Measurements from ENCODE around the gene RREB1. TPM values are rescaled to one million over a fixed set of nuclear protein-coding genes. Genes with fewer than 3 reads are reported as not detected.

Gene RREB1
- total and polyA plus RNA-seq, 4 experiments from 2014 or later, result 0.50 to 43.4 (median 25.2) TPM

DNA sequence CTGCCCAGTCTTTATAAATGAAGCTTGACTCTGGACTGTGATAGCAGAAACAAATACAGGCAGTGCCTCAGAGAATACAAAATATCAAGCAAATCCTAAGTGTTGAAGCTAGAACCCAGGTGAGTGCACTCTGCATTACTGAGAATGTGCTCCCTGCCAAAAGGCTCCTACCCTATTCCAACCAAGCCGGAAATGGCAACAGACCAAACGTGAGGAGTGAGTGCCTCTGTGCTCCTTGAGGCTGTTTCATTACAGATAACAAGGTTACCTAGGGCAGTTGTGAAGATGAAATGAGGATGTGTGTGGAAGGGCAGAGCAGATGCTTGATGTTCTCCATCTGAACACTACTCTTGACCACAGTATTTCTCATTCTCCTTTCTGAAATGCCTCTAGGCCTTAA lies 175.9 kb downstream of the RREB1 start:
- Mint-ChIP-seq H3K27me3 (no peaks in the 10 kb centered on the region), H3K27ac (peak overlapping the region in 2 of 7 donors; percentile 16 to 75), H3K4me1 (peaks cover 14 to 18% (median 16%) of the 10 kb centered on the region in 4 donors), H3K36me3 (peaks cover 9 to 43% of the 10 kb centered on the region in 2 donors), H3K9me3 (no peaks in the 10 kb centered on the region), H3K4me3 (no peak overlapping the region)
- Histone ChIP-seq H3K27ac (ENCODE audit: low read depth, low read length) (no peak overlapping the region), H3K27me3 (ENCODE audit: insufficient read depth, low read length) (no peaks in the 10 kb centered on the region), H3K9me3 (ENCODE audit: control insufficient read depth in 1 of 2, low read length in 2 of 2) (no peaks in the 10 kb centered on the region), H3K4me3 (ENCODE audit: low read length in 2 of 2) (no peak overlapping the region), H3K4me1 (ENCODE audit: insufficient read depth, low read length) (peaks cover 11% of the 10 kb centered on the region), H3K36me3 (ENCODE audit: insufficient read depth, low read length) (peaks cover 12% of the 10 kb centered on the region)
- intact Hi-C loops (cut with micrococcal nuclease), result loop anchor here (2.0 kb wide), 1 partner anchor 105 kb away; the partner anchor contains the start of genes CAGE1 and RIOK1
- POLR2A ChIA-PET (ENCODE audit: partially characterized antibody), result no interaction called here
- DNase-seq, result no peak
- CTCF ChIA-PET (ENCODE audit: partially characterized antibody), result interaction anchor here (1.5 kb wide), 1 partner anchor 8 kb away, joined by 3 read pairs; no protein-coding TSS in a partner anchor

DNA sequence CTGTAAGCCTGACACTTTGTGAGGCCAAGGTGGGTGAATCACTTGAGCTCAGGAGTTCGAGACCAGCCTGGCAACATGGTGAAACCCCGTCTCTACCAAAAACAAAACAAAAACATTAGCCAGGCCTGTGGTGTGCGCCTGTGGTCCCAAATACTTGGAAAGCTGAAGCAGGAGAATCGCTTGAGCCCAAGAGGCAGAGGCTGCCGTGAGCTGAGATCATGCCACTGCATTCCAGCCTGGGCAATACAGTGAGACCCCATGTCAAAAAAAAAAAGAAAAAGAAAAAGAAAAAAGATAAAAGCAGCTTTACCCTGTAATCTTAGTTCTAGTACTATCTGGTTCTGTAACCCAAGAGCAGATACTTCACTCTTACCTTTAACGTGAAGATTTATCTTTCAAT lies 177.7 kb downstream of the RREB1 start:
- Histone ChIP-seq H3K9me3 (ENCODE audit: control insufficient read depth in 1 of 2, low read length in 2 of 2) (no peaks in the 10 kb centered on the region), H3K27ac (ENCODE audit: low read depth, low read length) (no peak overlapping the region), H3K4me1 (ENCODE audit: insufficient read depth, low read length) (peaks cover 11% of the 10 kb centered on the region), H3K27me3 (ENCODE audit: insufficient read depth, low read length) (no peaks in the 10 kb centered on the region), H3K36me3 (ENCODE audit: insufficient read depth, low read length) (peaks cover 27% of the 10 kb centered on the region), H3K4me3 (ENCODE audit: low read length in 2 of 2) (no peak overlapping the region)
- POLR2A ChIA-PET (ENCODE audit: partially characterized antibody), result no interaction called here
- H3K36me3 Mint-ChIP-seq, result peaks cover 26 to 60% of the 10 kb centered on the region in 2 donors
- no peaks in the 10 kb centered on the region for H3K27me3 Mint-ChIP-seq
- no peaks in the 10 kb centered on the region for H3K9me3 Mint-ChIP-seq
- CTCF ChIA-PET (ENCODE audit: partially characterized antibody), result interaction anchor here (0.8 to 1.9 kb wide), 3 partner anchors 8 to 723 kb away, joined by 3 to 12 read pairs (median 7); no protein-coding TSS in a partner anchor
- peaks cover 13 to 18% (median 16%) of the 10 kb centered on the region in 4 donors for H3K4me1 Mint-ChIP-seq
- no peak overlapping the region for H3K4me3 Mint-ChIP-seq
- DNase-seq, result no peak
- peak overlapping the region in 2 of 7 donors; percentile 14 to 35 for H3K27ac Mint-ChIP-seq
- intact Hi-C loops (cut with micrococcal nuclease), result no loop called here

DNA sequence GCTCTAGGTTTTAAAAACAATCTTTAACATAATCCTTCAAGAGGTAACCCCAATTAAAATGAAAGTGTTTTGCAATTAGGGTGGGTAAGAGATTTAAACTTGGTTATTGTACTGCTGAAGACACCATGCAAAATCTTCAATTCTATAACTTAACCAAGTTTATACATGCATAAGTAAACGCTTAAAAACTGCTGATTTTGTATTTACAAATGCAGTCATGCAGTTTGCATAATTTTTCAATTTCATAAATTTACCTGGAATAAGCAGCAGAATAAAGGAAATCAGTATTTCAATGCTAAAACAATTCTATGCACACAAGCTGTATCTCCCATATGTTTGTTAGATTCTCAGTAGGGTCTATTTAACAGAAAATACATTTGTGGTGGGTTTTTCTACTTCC lies 182.3 kb downstream of the RREB1 start:
- no peaks in the 10 kb centered on the region for H3K9me3 ChIP-seq (ENCODE audit: control insufficient read depth in 1 of 2, low read length in 2 of 2)

DNA sequence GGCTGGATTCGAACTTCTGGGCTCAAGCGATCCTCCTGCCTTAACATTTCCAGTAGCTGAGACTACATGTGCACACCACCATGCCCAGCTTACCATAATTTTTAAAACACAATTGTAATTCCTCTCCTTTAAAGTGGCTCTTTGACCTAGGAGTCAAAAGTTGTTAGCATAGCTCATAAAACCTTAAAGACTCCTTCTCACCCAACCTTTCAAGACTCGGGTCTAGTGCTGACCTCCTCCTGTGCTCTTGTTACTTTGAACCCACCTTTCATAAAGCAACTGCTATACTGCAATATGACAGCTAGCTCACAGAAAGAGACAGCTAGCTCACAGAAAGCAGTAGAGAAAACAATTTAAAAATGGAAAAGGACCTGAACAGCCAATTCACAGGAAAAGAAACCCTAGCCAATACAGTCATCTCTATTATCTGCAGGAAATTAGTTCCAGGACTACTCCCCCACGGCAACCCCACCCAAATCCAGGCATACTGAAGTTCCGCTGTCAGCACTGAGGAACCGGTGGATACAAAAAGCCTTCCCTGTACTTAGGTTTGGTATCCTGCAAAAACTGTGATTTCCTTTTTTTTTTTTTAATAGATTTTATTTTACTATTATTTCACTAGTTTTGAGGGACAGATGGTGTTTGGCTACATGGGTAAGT lies 185.0 kb downstream of the RREB1 start:
- Mint-ChIP-seq H3K27me3 (no peaks in the 10 kb centered on the region), H3K4me1 (peaks cover 0 to 3% (median 0%) of the 10 kb centered on the region in 4 donors), H3K4me3 (no peak overlapping the region), H3K27ac (peak overlapping the region in 2 of 7 donors; percentile 68 to 75), H3K36me3 (peaks cover 53 to 66% of the 10 kb centered on the region in 2 donors), H3K9me3 (no peaks in the 10 kb centered on the region)
- Histone ChIP-seq H3K27me3 (ENCODE audit: insufficient read depth, low read length) (no peaks in the 10 kb centered on the region), H3K4me1 (ENCODE audit: insufficient read depth, low read length) (no peaks in the 10 kb centered on the region), H3K27ac (ENCODE audit: low read depth, low read length) (no peak overlapping the region), H3K9me3 (ENCODE audit: control insufficient read depth in 1 of 2, low read length in 2 of 2) (no peaks in the 10 kb centered on the region), H3K36me3 (ENCODE audit: insufficient read depth, low read length) (peaks cover 57% of the 10 kb centered on the region), H3K4me3 (ENCODE audit: low read length in 2 of 2) (no peak overlapping the region)
- ChIA-PET POLR2A (ENCODE audit: partially characterized antibody) (interaction anchor here (0.6 kb wide), 1 partner anchor 10 kb away, joined by 3 read pairs; no protein-coding TSS in a partner anchor), CTCF (ENCODE audit: partially characterized antibody) (interaction anchor here (0.8 to 0.9 kb wide), 2 partner anchors 324 to 615 kb away, joined by 3 read pairs; no protein-coding TSS in a partner anchor)
- intact Hi-C loops (cut with micrococcal nuclease), result no loop called here
- no peak for DNase-seq

More for the DNA sequence above, 182.3 kb downstream of the RREB1 start:
- H3K27ac ChIP-seq (ENCODE audit: low read depth, low read length), result no peak overlapping the region
- no peak for DNase-seq
- peaks cover 53% of the 10 kb centered on the region for H3K36me3 ChIP-seq (ENCODE audit: insufficient read depth, low read length)
- no peaks in the 10 kb centered on the region for H3K4me1 ChIP-seq (ENCODE audit: insufficient read depth, low read length)
- intact Hi-C loops (cut with micrococcal nuclease), result no loop called here
- H3K4me3 Mint-ChIP-seq, result no peak overlapping the region
- peaks cover 0 to 1% (median 0%) of the 10 kb centered on the region in 4 donors for H3K4me1 Mint-ChIP-seq
- H3K9me3 Mint-ChIP-seq, result no peaks in the 10 kb centered on the region
- H3K36me3 Mint-ChIP-seq, result peaks cover 44 to 73% of the 10 kb centered on the region in 2 donors
- POLR2A ChIA-PET (ENCODE audit: partially characterized antibody), result no interaction called here
- CTCF ChIA-PET (ENCODE audit: partially characterized antibody), result interaction anchor here (1.0 to 1.7 kb wide), 2 partner anchors 13 to 15 kb away, joined by 6 read pairs; no protein-coding TSS in a partner anchor
- H3K27me3 Mint-ChIP-seq, result no peaks in the 10 kb centered on the region
- no peaks in the 10 kb centered on the region for H3K27me3 ChIP-seq (ENCODE audit: insufficient read depth, low read length)
- H3K4me3 ChIP-seq (ENCODE audit: low read length in 2 of 2), result no peak overlapping the region
- peak overlapping the region in 1 of 7 donors; percentile 23 for H3K27ac Mint-ChIP-seq

DNA sequence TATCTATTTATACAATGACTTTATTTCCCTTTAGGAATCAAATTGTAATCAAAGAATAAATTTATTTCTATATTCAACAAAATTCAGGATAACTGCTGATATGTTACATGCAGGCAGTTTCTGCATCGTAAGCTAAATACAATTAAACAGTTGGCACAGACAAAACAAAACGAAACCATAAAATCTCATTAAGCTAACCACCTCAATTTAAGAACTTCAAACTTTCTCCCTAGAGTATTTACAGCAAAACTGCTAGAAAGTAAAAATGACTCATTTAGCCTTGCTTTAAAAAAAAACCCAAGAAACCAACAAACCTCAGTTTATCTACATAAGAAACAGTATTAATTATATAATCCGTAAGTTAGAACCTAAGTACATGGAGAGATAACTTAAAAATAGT lies 188.2 kb downstream of the RREB1 start:
- DNase-seq, result no peak
- ChIA-PET POLR2A (ENCODE audit: partially characterized antibody) (interaction anchor here (1.8 kb wide), 1 partner anchor 94 kb away, joined by 4 read pairs; the partner anchor contains the start of genes CAGE1 and RIOK1), CTCF (ENCODE audit: partially characterized antibody) (no interaction called here)
- Histone ChIP-seq H3K27me3 (ENCODE audit: insufficient read depth, low read length) (no peaks in the 10 kb centered on the region), H3K36me3 (ENCODE audit: insufficient read depth, low read length) (peaks cover 59% of the 10 kb centered on the region), H3K4me1 (ENCODE audit: insufficient read depth, low read length) (no peaks in the 10 kb centered on the region), H3K27ac (ENCODE audit: low read depth, low read length) (no peak overlapping the region), H3K4me3 (ENCODE audit: low read length in 2 of 2) (no peak overlapping the region), H3K9me3 (ENCODE audit: control insufficient read depth in 1 of 2, low read length in 2 of 2) (no peaks in the 10 kb centered on the region)
- peaks cover 54 to 67% of the 10 kb centered on the region in 2 donors for H3K36me3 Mint-ChIP-seq
- intact Hi-C loops (cut with micrococcal nuclease), result no loop called here
- no peaks in the 10 kb centered on the region for H3K27me3 Mint-ChIP-seq
- no peak overlapping the region for H3K4me3 Mint-ChIP-seq
- peak overlapping the region in 3 of 7 donors; percentile 15 to 42 (median 37) for H3K27ac Mint-ChIP-seq
- peaks cover 4 to 12% (median 7%) of the 10 kb centered on the region in 4 donors for H3K4me1 Mint-ChIP-seq
- H3K9me3 Mint-ChIP-seq, result no peaks in the 10 kb centered on the region

DNA sequence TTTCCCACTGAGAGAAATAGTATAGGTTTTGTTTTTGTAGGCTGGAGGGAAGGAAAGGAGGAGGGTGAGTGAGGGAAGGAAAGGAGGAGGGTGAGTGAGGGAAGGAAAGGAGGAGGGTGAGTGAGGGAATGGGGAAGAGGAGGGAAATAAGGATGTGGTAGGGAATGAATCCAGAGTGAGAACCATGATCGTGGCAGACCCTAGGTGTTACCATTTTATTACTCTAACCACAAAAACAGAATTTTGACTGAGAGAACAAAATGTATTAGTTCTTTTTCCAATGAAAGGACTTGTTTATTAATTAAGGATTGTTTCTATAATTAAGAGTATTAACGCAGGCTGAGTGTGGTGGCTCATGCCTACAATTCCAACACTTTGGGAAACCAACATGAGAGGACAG lies 188.8 kb downstream of the RREB1 start:
- peak overlapping the region in 2 of 7 donors; percentile 49 to 60 for H3K27ac Mint-ChIP-seq
- H3K4me1 Mint-ChIP-seq, result peaks cover 8 to 18% (median 13%) of the 10 kb centered on the region in 4 donors
- no peak overlapping the region for H3K4me3 Mint-ChIP-seq
- Histone ChIP-seq H3K27ac (ENCODE audit: low read depth, low read length) (no peak overlapping the region), H3K27me3 (ENCODE audit: insufficient read depth, low read length) (no peaks in the 10 kb centered on the region), H3K36me3 (ENCODE audit: insufficient read depth, low read length) (peaks cover 62% of the 10 kb centered on the region), H3K4me1 (ENCODE audit: insufficient read depth, low read length) (no peaks in the 10 kb centered on the region), H3K4me3 (ENCODE audit: low read length in 2 of 2) (no peak overlapping the region), H3K9me3 (ENCODE audit: control insufficient read depth in 1 of 2, low read length in 2 of 2) (no peaks in the 10 kb centered on the region)
- CTCF ChIA-PET (ENCODE audit: partially characterized antibody), result no interaction called here
- no peak for DNase-seq
- intact Hi-C loops (cut with micrococcal nuclease), result no loop called here
- H3K36me3 Mint-ChIP-seq, result peaks cover 57 to 72% of the 10 kb centered on the region in 2 donors
- POLR2A ChIA-PET (ENCODE audit: partially characterized antibody), result no interaction called here
- no peaks in the 10 kb centered on the region for H3K27me3 Mint-ChIP-seq
- no peaks in the 10 kb centered on the region for H3K9me3 Mint-ChIP-seq

DNA sequence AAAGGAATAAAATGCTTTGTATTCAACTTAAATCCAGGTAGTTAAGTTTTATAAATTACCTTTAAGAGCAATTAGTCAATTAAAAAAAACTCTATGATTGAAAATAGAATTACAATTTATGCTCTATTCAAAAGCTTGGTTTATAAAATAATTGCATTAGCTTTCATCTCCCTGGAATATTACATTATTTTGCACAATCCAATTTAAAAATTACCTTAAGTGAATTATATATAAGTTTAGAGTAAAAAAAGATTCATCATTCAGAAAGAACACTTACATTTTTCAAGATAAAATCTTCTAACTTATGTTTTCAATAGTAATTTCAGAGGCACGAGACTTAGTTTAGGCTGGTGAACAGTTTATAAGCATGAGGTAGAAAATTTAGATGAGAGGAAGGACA lies 190.4 kb downstream of the RREB1 start:
- Mint-ChIP-seq H3K4me1 (peaks cover 10 to 19% (median 14%) of the 10 kb centered on the region in 4 donors), H3K36me3 (peaks cover 49 to 70% of the 10 kb centered on the region in 2 donors), H3K27me3 (no peaks in the 10 kb centered on the region), H3K27ac (peak overlapping the region in 1 of 7 donors; percentile 50), H3K9me3 (no peaks in the 10 kb centered on the region), H3K4me3 (no peak overlapping the region)
- no peak overlapping the region for H3K27ac ChIP-seq (ENCODE audit: low read depth, low read length)
- H3K4me1 ChIP-seq (ENCODE audit: insufficient read depth, low read length), result no peaks in the 10 kb centered on the region
- peaks cover 61% of the 10 kb centered on the region for H3K36me3 ChIP-seq (ENCODE audit: insufficient read depth, low read length)
- DNase-seq, result no peak
- intact Hi-C loops (cut with micrococcal nuclease), result no loop called here
- ChIA-PET POLR2A (ENCODE audit: partially characterized antibody) (no interaction called here), CTCF (ENCODE audit: partially characterized antibody) (interaction anchor here (0.7 to 1.5 kb wide), 2 partner anchors 21 to 23 kb away, joined by 3 to 4 read pairs; no protein-coding TSS in a partner anchor)
- no peaks in the 10 kb centered on the region for H3K9me3 ChIP-seq (ENCODE audit: control insufficient read depth in 1 of 2, low read length in 2 of 2)
- H3K4me3 ChIP-seq (ENCODE audit: low read length in 2 of 2), result no peak overlapping the region
- H3K27me3 ChIP-seq (ENCODE audit: insufficient read depth, low read length), result no peaks in the 10 kb centered on the region
